K562 (cell line): ENCODE results near the gene ZNF519. TPM values are rescaled to one million over a fixed set of nuclear protein-coding genes. Genes with fewer than 3 reads are reported as not detected.
"Not testable (repeated sequence)": the region's sequence is repeated elsewhere in the genome, so short reads cannot be mapped to it uniquely, and the experiment has no call there.

Experiments used
- ATAC-seq: fragments of 200-7000 bp; cut with Tn5 transposase; 3 replicates; pipeline ENCODE4 v1.9.1; 2020; ENCODE audit warnings: moderate library complexity
- BruUV-seq: library from RNA; stranded (reverse); fragments of 400-500 nt; replicated peaks from 2 replicates; lab custom pipeline; 2021; lab: Mats Ljungman, UMichigan
- CTCF ChIA-PET: fragments of 300-600 bp; formaldehyde crosslinking; extraction: SDS; loops from one replicate; lab custom pipeline; 2021; ENCODE audit warnings: low intra/inter-chr PET ratio; lab: Yijun Ruan, JAX
- POLR2A ChIA-PET: fragments of 300-600, 350-650 bp; sonication (Branson Sonifier 250); formaldehyde crosslinking; extraction: SDS; loops from one replicate; lab custom pipeline; 2021; ENCODE audit warnings: antibody characterized with exemption, inconsistent platforms; lab: Yijun Ruan, JAX
- DNase-seq, 4 experiments: peaks; one replicate each; pipeline versions ENCODE4 v3.0.0 to v3.0.0-alpha.2; 2011 to 2018; ENCODE audit warnings: low spot score in 3 of 4, mixed read lengths in 3 of 4; ENCODE audit errors: extremely low read depth in 1 of 4
- FAIRE-seq: peaks from 2 replicates; lab custom pipeline; 2011; peaks lifted over from hg19 to GRCh38; lab: Jason Lieb, UNC
- H2AFZ ChIP-seq: 2 replicates; pipeline ENCODE4 v1.6.0; 2011; ENCODE audit warnings: low read depth, low read length, control low read depth, inconsistent platforms
- H3K27ac ChIP-seq: fragments of 200-600 bp; 3 replicates; pipeline ENCODE4 v1.8.0; 2011; ENCODE audit warnings: low read depth, mild to moderate bottlenecking, control low read depth, inconsistent platforms, low read length, moderate library complexity, mixed read lengths; ENCODE audit errors: extremely low read depth
- H3K27me3 ChIP-seq, 2 experiments: fragments of 300-600 bp in 1 of 2; 2 replicates in 1 of 2; 3 replicates in 1 of 2; pipeline versions ENCODE4 v1.6.0 to v1.8.0; 2011; ENCODE audit warnings: inconsistent platforms in 2 of 2, low read length in 2 of 2, mild to moderate bottlenecking in 1 of 2, mixed read lengths in 1 of 2, moderate library complexity in 1 of 2; ENCODE audit not compliant: control insufficient read depth in 2 of 2, insufficient read depth in 2 of 2
- H3K36me3 ChIP-seq: fragments of 300-600 bp; 3 replicates; pipeline ENCODE4 v1.8.0; 2011; ENCODE audit warnings: mild to moderate bottlenecking, low read length, inconsistent platforms; ENCODE audit not compliant: control insufficient read depth, insufficient read depth
- H3K4me1 ChIP-seq, 2 experiments: fragments of 200-600 bp in 1 of 2; replicated peaks in 1 of 2; 2 replicates in 1 of 2; 3 replicates in 1 of 2; pipeline versions ENCODE4 v1.5.1 to v1.8.0; 2011; ENCODE audit warnings: inconsistent platforms in 2 of 2, low read length in 2 of 2, mild to moderate bottlenecking in 1 of 2, mixed read lengths in 1 of 2, moderate library complexity in 1 of 2; ENCODE audit not compliant: control insufficient read depth in 2 of 2, insufficient read depth in 2 of 2
- H3K4me2 ChIP-seq: 2 replicates; pipeline ENCODE4 v1.6.1; 2011; ENCODE audit warnings: low read length, control low read depth, inconsistent platforms, mixed read lengths; ENCODE audit not compliant: insufficient read depth
- H3K4me3 ChIP-seq: fragments of 200-600 bp; sonication (generic), shearing (Covaris generic); 2 replicates; pipeline ENCODE4 v1.5.1; 2016; ENCODE audit warnings: control low read depth, inconsistent platforms
- H3K79me2 ChIP-seq: fragments of 200-600 bp; 3 replicates; pipeline ENCODE4 v1.8.0; 2011; ENCODE audit warnings: low read length, inconsistent platforms; ENCODE audit not compliant: control insufficient read depth, insufficient read depth
- H3K9ac ChIP-seq, 2 experiments: 2 replicates each; pipeline versions ENCODE4 v1.6.0 to v1.6.1; 2011; ENCODE audit warnings: low read depth in 2 of 2, low read length in 2 of 2, control low read depth in 1 of 2, inconsistent platforms in 1 of 2, mild to moderate bottlenecking in 1 of 2, mixed read lengths in 1 of 2; ENCODE audit not compliant: insufficient read depth in 1 of 2
- H3K9me1 ChIP-seq: one replicate; pipeline ENCODE4 v1.6.0; 2011; ENCODE audit warnings: inconsistent platforms, mild to moderate bottlenecking, low read length, moderate library complexity; ENCODE audit not compliant: control insufficient read depth, insufficient read depth
- H3K9me3 ChIP-seq: replicated peaks from 2 replicates; pipeline ENCODE4 v1.5.1; 2011; ENCODE audit warnings: low read depth, low read length, inconsistent platforms; ENCODE audit not compliant: control insufficient read depth, insufficient read depth
- H4K20me1 ChIP-seq: replicated peaks from 2 replicates; pipeline ENCODE4 v1.6.1; 2011; ENCODE audit warnings: low read length, inconsistent platforms, mixed read lengths; ENCODE audit not compliant: control insufficient read depth, insufficient read depth
- ZBTB11 ChIP-seq, 3 experiments: fragments of 200-800 bp in 1 of 3; fragments of 250-450 bp in 1 of 3; fragments of 450-650 bp in 1 of 3; sonication (Bioruptor Pico) in 1 of 3; sonication (Bioruptor generic) in 1 of 3; formaldehyde crosslinking in 1 of 3; IDR thresholded peaks; 2 replicates each; pipeline versions ENCODE4 v1.6.1 to v1.8.0; 2016 to 2022; ENCODE audit warnings: mild to moderate bottlenecking in 2 of 3, missing genetic modification characterization in 2 of 3, missing compliant biosample characterization in 1 of 3, moderate library complexity in 1 of 3
- WGBS: fragments of 100-300 bp; shearing (Covaris generic); methylation state at CpG from one replicate; pipeline ENCODE4 v1.1.6; 2016; ENCODE audit warnings: low coverage, mixed read lengths; ENCODE audit not compliant: insufficient coverage; ENCODE audit errors: missing lambda C conversion rate; 5-methylcytosine and 5-hydroxymethylcytosine counted together
- in situ Hi-C: fragments of 300-500 bp; cut with MboI; formaldehyde crosslinking; loops from 4 replicates; pipeline ENCODE4 v1.15.0; 2018; ENCODE audit warnings: inconsistent platforms, mixed read lengths
- intact Hi-C: fragments of 100-400 bp; cut with micrococcal nuclease; formaldehyde crosslinking; loops from 2 replicates; pipeline ENCODE4 v1.14.2; 2022
- polyA plus RNA-seq, 8 experiments: library from polyadenylated mRNA; depleted of rRNA in 4 of 8; stranded (reverse) in 5 of 8; unstranded in 3 of 8; fragments of >200 nt; fragmentation: Nextera tagmentation in 2 of 8; fragmentation: Illumina TruSeq in 1 of 8; extraction: Ambion mirVana in 2 of 8; extraction: Trizol in 1 of 8; gene quantifications; 2 replicates each; pipeline versions ENCODE4 v1.2.1 to v1.2.3, GENCODE V29; 2011 to 2014; ENCODE audit warnings: inconsistent platforms in 1 of 8, missing spikeins in 1 of 8
- total RNA-seq, 7 experiments: library from RNA; depleted of rRNA in 6 of 7; stranded (reverse); fragments of >200 nt in 6 of 7; fragmentation: Illumina TruSeq in 2 of 7; extraction: Trizol in 2 of 7; gene quantifications; 2 replicates each; pipeline versions ENCODE4 v1.2.1 to v1.2.3, GENCODE V29; 2011 to 2021; ENCODE audit warnings: low replicate concordance in 1 of 7

ZNF519 gene
- total and polyA plus RNA-seq, 9 of the 15 experiments (the other 6 are each of a cell fraction or from before 2014, with no cell fraction given) = 5.1 to 15.1 (median 7.9) TPM

GRCh38 chr18:14174706-14175085 lies 42.5 kb upstream of the ZNF519 start (continued):
- no peak for TF ChIP-seq ZBTB11 (CRISPR knock-in tag; IDR thresholded peaks at IDR 0.05)

GRCh38 chr18:14174002-14174705 lies 41.9 kb upstream of the ZNF519 start:
- H3K9me3 ChIP-seq, intact Hi-C loops, CTCF ChIA-PET: not testable (repeated sequence)

DNA sequence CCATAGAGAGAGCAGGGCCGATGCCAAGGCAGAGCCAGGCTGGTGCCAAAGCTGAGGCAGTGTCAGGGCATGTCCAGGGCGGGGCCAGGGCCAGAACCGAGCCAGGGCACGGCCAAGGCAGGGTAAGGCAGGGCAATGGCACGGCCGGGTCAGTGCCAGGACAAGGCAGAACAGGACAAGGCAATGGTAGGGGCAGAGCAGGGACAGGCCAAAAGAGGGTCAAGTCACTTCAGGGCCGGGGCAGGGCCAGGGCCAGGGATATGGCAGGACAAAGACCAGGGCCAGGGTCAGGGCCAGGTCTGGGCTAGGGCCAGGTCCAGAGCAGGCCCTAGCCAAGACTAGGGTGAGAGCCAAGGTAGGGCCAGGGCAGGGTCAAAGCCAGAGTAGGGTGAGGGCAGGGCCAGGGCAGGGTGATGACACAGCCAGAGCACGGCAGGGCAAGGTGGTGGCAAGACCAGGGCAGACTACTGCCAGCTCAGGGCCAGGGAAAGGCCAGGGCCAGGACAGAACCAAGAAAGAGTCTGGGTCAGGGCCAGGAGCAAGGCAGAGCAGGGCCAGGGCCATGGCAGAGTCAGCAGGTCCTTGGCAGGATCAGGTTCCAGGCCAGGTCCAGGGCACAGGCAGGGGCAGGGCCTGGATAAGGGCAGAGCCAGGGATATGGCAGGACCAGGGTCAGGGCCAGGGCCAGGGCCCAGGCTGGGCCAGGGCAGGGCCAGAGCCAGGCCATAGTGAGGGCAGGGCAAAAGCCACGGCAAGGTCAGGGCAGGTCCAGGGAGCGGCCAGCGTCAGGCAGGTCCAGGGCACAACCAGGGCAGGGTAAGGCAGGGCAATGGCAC lies 41.1 kb upstream of the ZNF519 start:
- FAIRE-seq, POLR2A ChIA-PET, CTCF ChIA-PET: not testable (repeated sequence)

More at GRCh38 chr18:14174002-14174705, 41.9 kb upstream of the ZNF519 start:
- in situ Hi-C loops, POLR2A ChIA-PET, FAIRE-seq, H3K4me3 ChIP-seq, BruUV-seq, H3K9ac ChIP-seq, DNase-seq, H3K4me2 ChIP-seq, H3K27ac ChIP-seq, H3K4me1 ChIP-seq, H2AFZ ChIP-seq, H4K20me1 ChIP-seq, H3K9me1 ChIP-seq, H3K27me3 ChIP-seq, H3K36me3 ChIP-seq, H3K79me2 ChIP-seq: not testable (repeated sequence)
- 28% methylated on average over 3 of the region's 7 CpGs for WGBS
- ATAC-seq = peak; percentile 50

More for the DNA sequence above, 41.1 kb upstream of the ZNF519 start:
- ATAC-seq, H3K4me2 ChIP-seq, H3K4me1 ChIP-seq, in situ Hi-C loops, H3K9me1 ChIP-seq, DNase-seq, BruUV-seq, H3K4me3 ChIP-seq, H3K36me3 ChIP-seq, intact Hi-C loops, H2AFZ ChIP-seq, H3K79me2 ChIP-seq, H4K20me1 ChIP-seq, H3K9ac ChIP-seq, H3K27me3 ChIP-seq, H3K27ac ChIP-seq, H3K9me3 ChIP-seq: not testable (repeated sequence)
- WGBS = 1% methylated on average over 10 of the region's 11 CpGs
